Astrocyte of the cerebellum (primary cell): Measurements from ENCODE around the gene IFT20.

Experiments
- DNase-seq: peaks from one replicate; pipeline ENCODE4 v3.0.0-alpha.2; 2011; ENCODE audit warnings: low read depth
- H3K4me3 ChIP-seq: 2 replicates; pipeline ENCODE4 v1.5.1; 2011; ENCODE audit warnings: mild to moderate bottlenecking, low read depth, low read length, moderate library complexity
- in situ Hi-C: cut with HindIII; loops from 2 replicates; pipeline ENCODE4 v1.10.0; 2017; ENCODE audit warnings: low sequenced_read_pairs
- TF ChIP-seq, protein P1 (sequence below): IDR thresholded peaks from 2 replicates; pipeline ENCODE4 v1.5.1; 2012; ENCODE audit warnings: low read length, low read depth, moderate library complexity, mild to moderate bottlenecking; ENCODE audit errors: missing control alignments

Gene IFT20, protein sequence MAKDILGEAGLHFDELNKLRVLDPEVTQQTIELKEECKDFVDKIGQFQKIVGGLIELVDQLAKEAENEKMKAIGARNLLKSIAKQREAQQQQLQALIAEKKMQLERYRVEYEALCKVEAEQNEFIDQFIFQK

GRCh38 chr17:28335201-28335958 lies at the start of gene IFT20, which contains the start of gene TNFAIP1:
Gene IFT20 (minus strand): TSS chr17:28335472. CDS start chr17:28331985, 3,487 bp downstream.
Gene TNFAIP1 (plus strand): TSS chr17:28335761. CDS start chr17:28339522, 3,761 bp downstream.
- TF ChIP-seq, protein P1, sequence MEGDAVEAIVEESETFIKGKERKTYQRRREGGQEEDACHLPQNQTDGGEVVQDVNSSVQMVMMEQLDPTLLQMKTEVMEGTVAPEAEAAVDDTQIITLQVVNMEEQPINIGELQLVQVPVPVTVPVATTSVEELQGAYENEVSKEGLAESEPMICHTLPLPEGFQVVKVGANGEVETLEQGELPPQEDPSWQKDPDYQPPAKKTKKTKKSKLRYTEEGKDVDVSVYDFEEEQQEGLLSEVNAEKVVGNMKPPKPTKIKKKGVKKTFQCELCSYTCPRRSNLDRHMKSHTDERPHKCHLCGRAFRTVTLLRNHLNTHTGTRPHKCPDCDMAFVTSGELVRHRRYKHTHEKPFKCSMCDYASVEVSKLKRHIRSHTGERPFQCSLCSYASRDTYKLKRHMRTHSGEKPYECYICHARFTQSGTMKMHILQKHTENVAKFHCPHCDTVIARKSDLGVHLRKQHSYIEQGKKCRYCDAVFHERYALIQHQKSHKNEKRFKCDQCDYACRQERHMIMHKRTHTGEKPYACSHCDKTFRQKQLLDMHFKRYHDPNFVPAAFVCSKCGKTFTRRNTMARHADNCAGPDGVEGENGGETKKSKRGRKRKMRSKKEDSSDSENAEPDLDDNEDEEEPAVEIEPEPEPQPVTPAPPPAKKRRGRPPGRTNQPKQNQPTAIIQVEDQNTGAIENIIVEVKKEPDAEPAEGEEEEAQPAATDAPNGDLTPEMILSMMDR, result no peak
- in situ Hi-C loops, result no loop called here
- DNase-seq, result peak; percentile 100

GRCh38 chr17:28385037-28385400 lies 49.7 kb upstream of the IFT20 start:
- TF ChIP-seq, protein P1, result no peak
- H3K4me3 ChIP-seq, result no peak overlapping the region
- in situ Hi-C loops, result no loop called here

More at GRCh38 chr17:28335201-28335958, at the start of gene IFT20, which contains the start of gene TNFAIP1:
- H3K4me3 ChIP-seq, result peak within 1 kb of the TSS; percentile 81

GRCh38 chr17:28384281-28385036 lies 49.2 kb upstream of the IFT20 start:
- TF ChIP-seq, protein P1, result no peak
- in situ Hi-C loops, result no loop called here
- DNase-seq, result no peak
- no peak overlapping the region for H3K4me3 ChIP-seq

More at GRCh38 chr17:28385037-28385400, 49.7 kb upstream of the IFT20 start:
- no peak for DNase-seq

GRCh38 chr17:28381141-28381825 lies 46.0 kb upstream of the IFT20 start:
- no peak for DNase-seq

DNA sequence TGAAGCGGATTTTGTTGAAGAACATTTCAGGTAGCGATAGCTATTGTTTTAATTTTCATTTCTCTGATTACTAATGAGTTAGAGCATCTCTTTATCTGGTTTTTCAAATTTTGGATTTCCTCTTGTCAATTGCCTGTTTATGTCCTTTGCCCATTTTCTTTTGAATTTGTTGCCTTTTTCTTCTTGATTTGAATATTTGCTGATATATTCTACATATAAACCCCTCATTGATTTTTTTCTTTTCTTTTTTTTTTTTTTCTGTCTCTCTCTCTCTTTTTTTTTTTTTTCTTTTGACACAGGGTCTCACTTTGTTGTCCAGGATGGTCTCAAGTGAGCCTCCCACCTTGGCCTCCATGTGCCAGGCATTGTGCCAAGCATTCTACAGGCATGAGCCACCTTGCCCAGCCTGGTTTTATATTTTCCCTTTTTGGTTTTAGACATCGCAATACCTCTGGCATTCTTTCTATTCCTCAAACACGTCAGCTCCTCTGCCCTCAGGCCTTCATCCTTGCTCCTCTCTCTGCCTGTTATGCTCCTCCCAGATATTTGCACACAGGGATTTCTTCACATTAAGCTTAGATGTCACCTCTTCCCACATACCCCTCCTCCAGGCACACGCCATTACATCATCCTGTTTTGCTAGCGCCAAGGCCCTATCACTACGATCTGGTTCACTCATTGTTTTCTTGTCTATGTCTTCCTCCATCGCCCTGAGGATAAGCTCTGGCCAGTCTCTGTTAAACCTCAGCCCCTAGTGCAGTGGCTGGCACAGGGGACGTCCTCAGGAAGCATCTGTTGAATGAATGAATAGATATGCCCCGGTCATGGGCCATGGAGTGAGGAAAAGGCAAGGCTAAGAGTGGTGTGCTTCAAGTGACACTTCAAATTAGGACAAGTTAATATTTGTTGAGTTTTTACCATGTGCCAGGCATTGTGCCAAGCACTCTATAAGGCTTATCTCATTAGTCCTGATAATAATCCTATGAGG lies 44.8 kb upstream of the IFT20 start:
- TF ChIP-seq, protein P1, result no peak
- in situ Hi-C loops, result no loop called here

More at GRCh38 chr17:28381141-28381825, 46.0 kb upstream of the IFT20 start:
- TF ChIP-seq, protein P1, result peak; percentile 32
- in situ Hi-C loops, result no loop called here
- H3K4me3 ChIP-seq, result no peak overlapping the region

More for the DNA sequence above, 44.8 kb upstream of the IFT20 start:
- no peak overlapping the region for H3K4me3 ChIP-seq
- DNase-seq, result no peak
